Measurements from ENCODE around the gene PDE7B.
A peak's percentile ranks its signal among the peaks of the same experiment; 100 is the strongest.

Gene PDE7B

DNA sequence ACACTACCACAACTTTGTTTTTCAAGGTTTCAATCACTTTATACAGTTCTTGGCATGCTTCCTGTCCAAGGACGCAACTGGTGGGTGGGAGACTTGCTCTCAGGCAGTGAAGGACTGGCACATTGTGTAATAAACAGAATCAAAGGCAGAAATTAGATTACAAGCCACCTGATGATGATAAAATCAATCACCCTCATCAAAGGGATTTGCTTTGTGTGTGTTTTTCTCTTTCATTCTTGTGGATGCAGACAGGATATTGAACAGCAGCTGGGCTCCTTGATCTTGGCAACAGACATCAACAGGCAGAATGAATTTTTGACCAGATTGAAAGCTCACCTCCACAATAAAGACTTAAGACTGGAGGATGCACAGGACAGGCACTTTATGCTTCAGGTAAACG lies 327.2 kb downstream of the PDE7B start:
- no peak overlapping the region for H3K4me3 ChIP-seq (replicated peaks in 1 of 2; ENCODE audit: low read depth in 2 of 2, low read length in 2 of 2)
- no peak for DNase-seq (ENCODE audit: low read depth in 2 of 2)
- TF ChIP-seq CTCF (IDR thresholded peaks at IDR 0.05; ENCODE audit: low read depth, low read length), result no peak

DNA sequence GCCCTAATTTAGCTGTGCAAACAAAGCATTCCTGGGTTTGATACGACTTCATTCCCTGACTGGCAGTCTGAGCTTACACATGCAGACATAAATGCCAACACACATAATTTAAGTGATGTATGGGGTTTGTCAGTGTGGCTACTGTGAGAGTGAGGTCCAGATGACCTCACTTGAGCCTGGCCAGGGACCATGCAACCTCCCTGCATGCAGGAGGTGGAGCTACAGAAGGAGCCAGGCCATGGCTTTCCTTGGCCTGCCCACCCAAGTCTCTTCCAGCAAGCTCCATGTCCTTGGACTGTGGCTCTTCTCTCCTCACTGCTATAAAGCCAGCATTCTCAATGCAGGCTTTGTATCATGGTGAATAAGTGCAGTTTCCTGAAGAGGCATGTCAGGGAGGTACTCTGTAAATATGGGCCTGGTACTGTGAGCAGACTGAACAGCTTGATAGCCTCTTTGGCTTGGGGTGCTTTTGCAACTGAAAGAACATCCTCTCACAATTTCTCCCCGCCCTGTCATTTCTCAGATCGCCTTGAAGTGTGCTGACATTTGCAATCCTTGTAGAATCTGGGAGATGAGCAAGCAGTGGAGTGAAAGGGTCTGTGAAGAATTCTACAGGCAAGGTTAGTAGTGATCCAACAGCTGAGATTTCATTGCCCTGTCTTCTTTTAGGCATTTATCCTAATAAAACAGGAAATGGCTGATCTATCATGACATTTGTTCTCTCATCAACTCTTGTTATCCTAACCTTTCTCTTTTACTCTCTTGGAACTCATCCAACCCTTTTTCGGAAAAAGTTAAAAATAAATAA lies 329.4 kb downstream of the PDE7B start:
- DNase-seq (ENCODE audit: low read depth in 2 of 2), result peak in 1 of 2 donors; percentile 41
- TF ChIP-seq CTCF (IDR thresholded peaks at IDR 0.05; ENCODE audit: low read depth, low read length), result no peak

GRCh38 chr6:136181512-136181833 lies 330.0 kb downstream of the PDE7B start:
- TF ChIP-seq CTCF (IDR thresholded peaks at IDR 0.05; ENCODE audit: low read depth, low read length), result no peak
- H3K4me3 ChIP-seq (replicated peaks in 1 of 2; ENCODE audit: low read depth in 2 of 2, low read length in 2 of 2), result no peak overlapping the region
- no peak for DNase-seq (ENCODE audit: low read depth in 2 of 2)

More for the DNA sequence above, 329.4 kb downstream of the PDE7B start:
- H3K4me3 ChIP-seq (replicated peaks in 1 of 2; ENCODE audit: low read depth in 2 of 2, low read length in 2 of 2), result no peak overlapping the region

GRCh38 chr6:136181861-136182260 lies 330.4 kb downstream of the PDE7B start:
- DNase-seq (ENCODE audit: low read depth in 2 of 2), result no peak
- no peak for TF ChIP-seq CTCF (IDR thresholded peaks at IDR 0.05; ENCODE audit: low read depth, low read length)
- H3K4me3 ChIP-seq (replicated peaks in 1 of 2; ENCODE audit: low read depth in 2 of 2, low read length in 2 of 2), result no peak overlapping the region

GRCh38 chr6:136184738-136185137 lies 333.2 kb downstream of the PDE7B start:
- no peak for TF ChIP-seq CTCF (IDR thresholded peaks at IDR 0.05; ENCODE audit: low read depth, low read length)
- DNase-seq (ENCODE audit: low read depth in 2 of 2), result no peak
- no peak overlapping the region for H3K4me3 ChIP-seq (replicated peaks in 1 of 2; ENCODE audit: low read depth in 2 of 2, low read length in 2 of 2)

- no peak for DNase-seq (ENCODE audit: low read depth in 2 of 2)
- no peak overlapping the region for H3K4me3 ChIP-seq (replicated peaks in 1 of 2; ENCODE audit: low read depth in 2 of 2, low read length in 2 of 2)
- TF ChIP-seq CTCF (IDR thresholded peaks at IDR 0.05; ENCODE audit: low read depth, low read length), result no peak
Measured at GRCh38 chr6:136186363-136186762, 334.9 kb downstream of the PDE7B start.

DNA sequence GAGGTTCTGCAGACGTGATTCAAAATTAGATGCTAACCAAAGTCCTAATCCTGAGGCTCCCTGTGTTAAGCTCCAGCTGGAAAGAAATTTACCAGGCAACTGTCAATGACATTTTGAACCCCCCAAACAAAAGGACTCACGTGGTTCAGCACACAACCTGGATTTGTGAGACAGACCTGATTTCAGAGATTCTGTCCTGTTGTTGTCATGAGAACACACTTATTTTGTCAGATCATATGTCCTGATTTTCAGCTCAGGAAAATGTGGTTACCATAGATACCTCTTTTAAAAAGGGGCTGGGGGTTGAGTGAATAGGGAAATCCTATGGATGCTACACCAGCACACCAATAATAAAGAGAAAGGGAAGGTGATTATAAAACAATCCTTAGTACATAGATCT lies 337.0 kb downstream of the PDE7B start:
- TF ChIP-seq CTCF (IDR thresholded peaks at IDR 0.05; ENCODE audit: low read depth, low read length), result no peak
- no peak overlapping the region for H3K4me3 ChIP-seq (replicated peaks in 1 of 2; ENCODE audit: low read depth in 2 of 2, low read length in 2 of 2)
- DNase-seq (ENCODE audit: low read depth in 2 of 2), result no peak

Data from cardiac fibroblast (primary cell).